HUES6 (cell line): Measurements from ENCODE around the gene NLRP6.
"Not testable (repeated sequence)": the region's sequence is repeated elsewhere in the genome, so short reads cannot be mapped to it uniquely, and the experiment has no call there.

ENCODE experiments used
- H3K27ac ChIP-seq: 2 replicates; pipeline ENCODE4 v1.7.0; 2013; ENCODE audit warnings: low read depth, mild to moderate bottlenecking, low read length, inconsistent platforms
- H3K27me3 ChIP-seq: 2 replicates; pipeline ENCODE4 v1.6.1; 2013; ENCODE audit warnings: low read length; ENCODE audit not compliant: control insufficient read depth, insufficient read depth
- H3K36me3 ChIP-seq: 2 replicates; pipeline ENCODE4 v1.6.1; 2013; ENCODE audit warnings: low read length; ENCODE audit not compliant: control insufficient read depth, insufficient read depth
- H3K4me1 ChIP-seq: 2 replicates; pipeline ENCODE4 v1.6.1; 2013; ENCODE audit warnings: low read length; ENCODE audit not compliant: control insufficient read depth, insufficient read depth
- H3K4me3 ChIP-seq: 2 replicates; pipeline ENCODE4 v1.5.1; 2013; ENCODE audit warnings: low read depth, low read length
- H3K9ac ChIP-seq: one replicate; pipeline ENCODE4 v1.6.1; 2013; ENCODE audit warnings: mild to moderate bottlenecking, low read length
- H3K9me3 ChIP-seq: 2 replicates; pipeline ENCODE4 v1.6.1; 2013; ENCODE audit warnings: low read depth, low read length; ENCODE audit not compliant: control insufficient read depth, insufficient read depth

NLRP6 gene

DNA sequence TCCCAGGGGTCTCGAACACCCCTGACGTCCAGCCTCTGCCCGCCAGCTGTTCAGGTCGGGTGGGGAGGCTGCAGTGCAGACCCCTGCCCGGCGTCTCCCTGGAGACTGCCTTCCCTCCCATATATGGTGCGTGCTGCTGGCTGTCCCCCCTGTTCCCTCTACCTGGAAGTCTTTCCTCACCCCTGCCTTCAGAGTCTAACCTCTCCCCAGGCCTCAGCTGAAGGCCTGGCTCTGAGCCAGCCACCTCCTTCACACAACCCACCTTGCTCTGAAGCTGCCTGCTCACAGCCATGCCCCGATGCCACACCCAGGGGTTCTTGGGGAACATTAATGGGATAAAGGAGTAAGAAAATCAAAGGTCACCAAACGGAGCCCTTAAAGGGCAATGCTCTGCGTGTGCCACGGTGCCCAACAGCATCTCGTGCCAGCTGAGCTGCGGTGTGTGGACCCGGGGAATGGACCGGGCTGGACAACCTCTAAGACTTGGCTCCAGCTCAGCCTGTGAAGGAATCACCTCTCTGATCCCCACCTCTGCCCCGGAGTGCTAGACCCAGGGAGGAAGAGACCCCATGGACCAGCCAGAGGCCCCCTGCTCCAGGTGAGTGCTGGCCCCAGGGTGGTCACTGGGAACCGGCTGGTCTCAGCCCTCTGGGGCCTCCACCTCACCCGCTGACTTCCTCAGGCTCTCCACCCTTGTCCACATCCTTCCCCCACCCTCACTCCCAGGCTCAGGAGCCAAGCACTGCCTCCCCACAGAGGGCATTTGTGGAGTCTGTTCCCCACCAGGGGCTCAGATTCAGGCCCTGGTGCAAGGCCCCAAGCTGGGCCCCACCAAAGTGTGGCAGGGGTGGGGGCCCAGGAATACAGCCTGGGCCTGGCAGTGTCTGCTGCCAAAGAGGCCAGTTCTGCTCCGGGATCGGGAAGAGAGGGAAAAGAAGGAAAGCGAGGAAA lies at the start of gene NLRP6:
Gene NLRP6, plus strand, starts transcription at position 407 of the 951 bp plus-strand sequence. Its CDS starts 163 bp downstream, at position 570.
- H3K27ac ChIP-seq, result no peak within 1 kb of the TSS
- H3K4me3 ChIP-seq, result peak within 1 kb of the TSS; percentile 46; the same call in 1 of the 2 replicates
- no peaks in the 10 kb centered on the region for H3K9me3 ChIP-seq
- H3K36me3 ChIP-seq, result no peaks in the 10 kb centered on the region
- no peak within 1 kb of the TSS for H3K9ac ChIP-seq
- peaks cover 56% of the 10 kb centered on the region for H3K27me3 ChIP-seq
- H3K4me1 ChIP-seq, result no peaks in the 10 kb centered on the region

DNA sequence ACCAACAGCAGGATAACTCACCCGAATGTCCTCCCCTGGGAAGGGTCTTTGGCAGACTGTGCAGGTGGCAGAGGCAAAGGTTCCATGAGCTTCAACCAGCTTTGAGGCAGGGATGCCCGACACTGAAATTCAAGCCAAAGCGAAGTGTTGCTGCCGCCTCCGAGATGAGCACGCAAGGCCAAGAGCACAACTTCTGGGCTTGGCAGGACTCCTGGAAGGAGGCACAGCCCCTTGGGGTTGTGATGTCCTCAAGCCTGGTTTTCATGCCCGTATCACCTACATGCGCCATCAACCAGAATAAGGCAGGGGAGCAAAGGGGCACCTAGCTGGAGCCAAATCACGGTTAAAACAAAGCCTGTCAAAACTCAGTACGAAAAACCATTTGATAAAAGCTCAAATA lies 47.8 kb upstream of the NLRP6 start:
- Histone ChIP-seq H3K4me1 (0 out of 2 replicates have a peak, but pooled peaks cover 2% of the 10 kb centered on the region), H3K9me3 (no peaks in the 10 kb centered on the region), H3K27ac (no peak overlapping the region), H3K36me3 (peaks cover 8% of the 10 kb centered on the region; the same call in 1 of the 2 replicates), H3K4me3 (no peak overlapping the region), H3K9ac (no peak overlapping the region), H3K27me3 (no peaks in the 10 kb centered on the region)

DNA sequence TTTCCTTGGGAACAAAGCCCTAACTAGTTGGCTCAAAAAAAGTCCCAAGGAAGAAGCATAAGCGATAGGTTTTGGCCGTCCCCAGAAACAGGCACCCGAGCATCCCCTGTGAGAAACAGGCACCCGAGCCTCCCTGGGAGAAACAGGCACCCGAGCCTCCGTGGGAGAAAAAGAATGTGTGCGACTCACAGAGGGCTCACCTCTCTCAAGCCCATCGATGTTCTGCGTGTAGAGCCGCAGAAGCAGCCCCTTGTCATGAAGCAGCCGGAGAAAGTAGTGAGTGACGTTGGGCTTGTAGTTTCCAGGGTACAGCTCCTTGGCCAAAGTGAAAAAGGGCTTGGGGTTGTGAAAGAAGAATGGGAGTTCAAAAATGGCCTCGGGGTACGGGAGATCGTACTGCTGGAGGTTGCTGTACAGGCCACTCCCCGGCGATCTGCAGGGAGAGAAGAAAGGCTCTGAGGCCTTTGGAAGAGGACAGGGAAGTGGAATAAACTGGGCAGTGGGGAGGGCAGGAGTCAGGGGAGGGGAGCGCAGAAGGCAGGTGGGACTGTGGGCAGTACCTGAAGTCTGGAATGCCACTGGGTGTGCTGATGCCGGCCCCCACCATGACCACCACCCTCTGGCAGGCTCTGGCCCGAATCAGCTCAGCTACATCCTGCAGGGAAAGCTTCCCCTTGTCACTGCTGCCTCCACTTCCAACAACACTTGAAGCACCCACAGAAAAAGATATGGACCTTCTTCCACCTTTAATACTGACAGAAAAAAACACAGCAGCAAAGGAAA lies 45.2 kb upstream of the NLRP6 start:
- H3K36me3 ChIP-seq, result peaks cover 8% of the 10 kb centered on the region; the same call in 1 of the 2 replicates
- no peak overlapping the region for H3K9ac ChIP-seq
- no peaks in the 10 kb centered on the region for H3K9me3 ChIP-seq
- no peaks in the 10 kb centered on the region for H3K27me3 ChIP-seq
- H3K4me1 ChIP-seq, result peaks cover 9% of the 10 kb centered on the region; the same call in 1 of the 2 replicates
- no peak overlapping the region for H3K4me3 ChIP-seq
- no peak overlapping the region for H3K27ac ChIP-seq

DNA sequence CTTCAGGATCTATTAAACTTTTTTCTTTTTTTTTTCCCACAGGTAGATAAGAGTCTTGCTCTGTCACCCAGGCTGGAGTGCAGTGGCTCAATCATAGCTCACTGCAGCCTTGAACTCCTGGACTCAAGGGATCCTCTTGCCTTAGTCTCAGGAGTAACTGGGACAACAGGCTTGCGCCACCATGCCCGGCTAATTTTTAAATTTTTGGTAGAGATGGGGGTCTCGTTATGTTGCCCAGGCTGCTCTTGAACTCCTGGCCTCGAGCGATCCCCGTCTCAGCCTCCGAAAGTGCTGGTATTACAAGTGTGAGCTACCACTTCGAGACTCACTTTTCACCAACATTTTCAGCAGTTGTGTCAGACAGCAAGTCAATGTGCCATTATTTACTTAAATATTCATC lies 43.0 kb upstream of the NLRP6 start:
- peak overlapping the region; percentile 94 for H3K9ac ChIP-seq
- H3K4me1 ChIP-seq, result peaks cover 12% of the 10 kb centered on the region; the same call in 1 of the 2 replicates
- peaks cover 21% of the 10 kb centered on the region for H3K36me3 ChIP-seq
- H3K27me3 ChIP-seq, result no peaks in the 10 kb centered on the region
- H3K27ac ChIP-seq, result no peak overlapping the region
- H3K9me3 ChIP-seq, result no peaks in the 10 kb centered on the region
- H3K4me3 ChIP-seq, result peak overlapping the region; percentile 94

DNA sequence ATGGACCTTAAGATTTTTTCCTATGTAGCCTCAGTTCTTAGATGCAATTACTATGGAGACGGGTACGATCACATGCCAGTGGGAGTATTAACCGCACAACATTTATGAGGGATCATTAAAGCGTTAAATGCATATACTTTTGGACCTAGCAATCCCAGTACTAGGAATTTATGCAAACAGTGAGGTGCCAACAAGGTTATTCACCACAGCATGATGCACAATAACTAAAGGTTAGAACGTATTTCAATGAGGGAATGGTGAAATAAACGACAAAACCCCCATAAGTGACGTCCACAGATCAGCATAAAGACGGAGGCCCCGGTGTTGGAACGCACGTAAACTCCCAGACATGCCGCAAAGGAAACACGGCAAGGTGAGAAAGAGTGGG lies 42.6 kb upstream of the NLRP6 start:
- no peak overlapping the region; the same call in 1 of the 2 replicates for H3K27ac ChIP-seq
- H3K9me3 ChIP-seq, result no peaks in the 10 kb centered on the region
- H3K27me3 ChIP-seq, result no peaks in the 10 kb centered on the region
- peaks cover 21% of the 10 kb centered on the region for H3K36me3 ChIP-seq
- peaks cover 12% of the 10 kb centered on the region; the same call in 1 of the 2 replicates for H3K4me1 ChIP-seq
- peak overlapping the region; percentile 94 for H3K9ac ChIP-seq
- H3K4me3 ChIP-seq, result peak overlapping the region; percentile 94

DNA sequence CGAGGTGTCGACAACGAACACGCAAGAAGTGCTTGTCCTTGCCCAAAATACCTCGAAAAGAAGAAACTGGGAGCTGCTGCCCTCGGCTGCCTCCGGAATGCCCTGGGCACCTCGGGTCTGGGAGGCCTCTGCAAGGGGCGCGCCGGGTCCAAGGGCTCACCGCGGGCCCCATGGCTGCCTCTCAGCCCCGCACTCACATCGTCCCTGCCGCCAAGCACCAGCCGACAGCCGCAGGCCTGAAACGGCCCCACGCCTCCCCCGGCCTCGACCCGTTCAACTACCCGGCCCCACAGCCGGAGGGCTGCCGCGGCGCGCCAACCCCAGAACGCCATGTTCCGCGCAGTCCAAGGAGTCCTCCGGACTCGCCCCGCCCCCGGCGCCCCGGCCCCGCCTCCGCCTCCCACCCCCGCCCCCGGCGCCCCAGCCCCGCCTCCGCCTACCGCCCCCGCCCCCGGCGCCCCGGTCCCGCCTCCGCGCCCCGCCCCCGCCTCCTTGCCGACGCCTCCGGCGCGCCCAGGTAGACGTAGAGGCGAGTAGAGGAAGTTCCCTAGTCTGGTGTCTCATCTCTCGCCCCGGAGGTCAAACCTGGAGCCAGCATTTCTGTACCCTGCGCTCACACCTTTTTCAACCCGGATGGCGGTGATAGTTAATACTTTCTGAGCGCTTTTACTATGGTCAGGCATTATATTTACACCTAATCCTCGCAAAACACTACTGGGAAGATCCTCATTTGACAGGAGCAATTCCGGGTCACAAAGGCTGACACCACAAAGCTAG lies 42.0 kb upstream of the NLRP6 start, which contains the start of gene SIRT3:
Gene SIRT3, minus strand, starts transcription at position 346 of the 777 bp plus-strand sequence. Its CDS starts 14 bp downstream, at position 332.
- Histone ChIP-seq H3K36me3 (peaks cover 26% of the 10 kb centered on the region), H3K27ac (peak within 1 kb of the TSS; percentile 69; the same call in 1 of the 2 replicates), H3K27me3 (no peaks in the 10 kb centered on the region), H3K9ac (peak within 1 kb of the TSS; percentile 94), H3K4me3 (peak within 1 kb of the TSS; percentile 95), H3K4me1 (peaks cover 12% of the 10 kb centered on the region; the same call in 1 of the 2 replicates), H3K9me3 (no peaks in the 10 kb centered on the region)

DNA sequence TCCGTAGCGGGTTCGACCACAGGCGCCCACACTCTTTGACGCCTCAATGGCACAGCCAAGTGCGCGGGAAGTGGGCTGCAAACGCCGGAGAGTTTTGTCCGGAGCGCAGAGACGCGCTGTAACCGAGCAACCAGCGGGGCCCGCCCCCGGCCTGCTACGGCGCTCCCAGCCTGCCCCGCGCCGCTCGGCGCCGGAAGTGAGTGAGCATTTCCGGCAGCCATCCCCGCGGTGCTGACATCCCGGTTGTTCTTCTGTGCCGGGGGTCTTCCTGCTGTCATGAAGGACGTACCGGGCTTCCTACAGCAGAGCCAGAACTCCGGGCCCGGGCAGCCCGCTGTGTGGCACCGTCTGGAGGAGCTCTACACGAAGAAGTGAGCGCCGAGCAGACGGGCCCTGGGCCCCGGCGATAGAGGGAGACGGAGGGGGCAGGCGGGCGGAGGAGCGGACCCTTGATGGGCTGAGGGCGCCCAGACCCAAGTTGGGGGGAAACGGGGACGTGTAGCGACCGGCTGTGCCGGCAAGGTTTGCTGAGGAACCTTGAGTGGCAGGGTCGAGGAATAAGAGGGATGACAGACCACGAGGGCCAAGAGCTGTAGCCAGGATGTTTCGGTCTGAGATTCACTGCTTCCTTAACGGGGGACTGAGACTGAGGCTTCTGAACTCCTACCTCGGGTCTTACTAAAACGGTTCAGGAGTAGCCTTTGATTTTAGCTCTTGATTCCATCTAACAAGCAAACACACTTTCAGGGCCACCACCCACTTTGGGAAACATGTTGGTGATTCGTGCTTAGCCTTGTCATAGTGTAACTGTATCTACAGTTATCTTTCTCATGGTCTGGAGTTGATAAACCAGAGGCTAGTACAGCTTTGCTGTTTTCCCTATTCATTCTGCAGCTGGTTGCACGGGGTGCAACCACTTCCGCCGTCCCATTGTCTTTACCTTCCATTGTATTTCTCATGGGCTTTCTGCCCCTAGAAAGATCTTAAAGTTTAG lies 41.1 kb upstream of the NLRP6 start, which contains the start of gene PSMD13:
Gene PSMD13, plus strand, starts transcription at position 203 of the 994 bp plus-strand sequence. Its CDS starts 74 bp downstream, at position 277.
- peak within 1 kb of the TSS; percentile 69; the same call in 1 of the 2 replicates for H3K27ac ChIP-seq
- H3K4me1 ChIP-seq, result peaks cover 12% of the 10 kb centered on the region; the same call in 1 of the 2 replicates
- peaks cover 35% of the 10 kb centered on the region for H3K36me3 ChIP-seq
- H3K27me3 ChIP-seq, result no peaks in the 10 kb centered on the region
- peak within 1 kb of the TSS; percentile 95 for H3K4me3 ChIP-seq
- H3K9ac ChIP-seq, result peak within 1 kb of the TSS; percentile 94
- no peaks in the 10 kb centered on the region for H3K9me3 ChIP-seq

DNA sequence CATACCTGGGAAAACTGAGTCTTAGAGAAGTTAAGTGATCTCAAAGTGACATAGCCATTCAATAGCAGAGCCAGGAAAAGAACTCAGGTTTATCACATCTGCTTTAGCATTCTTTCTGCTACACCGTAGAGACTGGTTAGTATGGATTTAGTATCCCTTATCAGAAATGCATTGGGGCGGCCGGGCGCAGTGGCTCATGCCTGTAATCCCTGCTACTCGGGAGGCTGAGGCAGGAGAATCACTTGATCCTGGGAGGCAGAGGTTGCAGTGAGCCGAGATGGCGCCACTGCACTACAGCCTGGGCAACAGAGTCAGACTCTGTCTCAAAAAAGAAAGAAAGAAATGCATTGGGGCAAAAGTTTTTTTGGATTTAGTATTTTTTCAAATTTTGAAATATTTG lies 39.9 kb upstream of the NLRP6 start:
- H3K4me1 ChIP-seq, result peaks cover 12% of the 10 kb centered on the region; the same call in 1 of the 2 replicates
- H3K9ac ChIP-seq, H3K27ac ChIP-seq, H3K9me3 ChIP-seq, H3K27me3 ChIP-seq: not testable (repeated sequence)
- H3K4me3 ChIP-seq, result peak overlapping the region; percentile 95; the same call in 1 of the 2 replicates
- H3K36me3 ChIP-seq, result peaks cover 43% of the 10 kb centered on the region

DNA sequence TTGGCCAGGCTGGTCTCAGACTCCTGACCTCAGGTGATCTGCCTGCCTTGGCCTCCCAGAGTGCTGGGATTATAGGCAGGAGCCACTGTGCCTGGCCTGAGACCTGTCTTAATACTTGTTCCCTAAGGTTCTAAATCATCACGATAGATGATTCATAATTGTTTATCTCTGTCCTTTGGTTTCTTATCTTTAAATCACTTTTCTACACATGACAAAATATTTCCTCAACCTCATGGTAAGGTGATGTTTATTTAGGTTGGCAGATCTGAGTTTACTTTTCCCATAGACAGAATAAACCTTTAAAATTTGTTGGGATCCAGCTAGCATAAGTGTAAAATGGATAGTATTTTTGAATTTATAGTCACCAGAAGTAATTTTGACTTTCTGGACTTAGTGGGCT lies 37.9 kb upstream of the NLRP6 start:
- Histone ChIP-seq H3K27me3 (no peaks in the 10 kb centered on the region), H3K27ac (no peak overlapping the region), H3K9ac (no peak overlapping the region), H3K4me1 (peaks cover 12% of the 10 kb centered on the region; the same call in 1 of the 2 replicates), H3K36me3 (peaks cover 63% of the 10 kb centered on the region), H3K9me3 (no peaks in the 10 kb centered on the region), H3K4me3 (no peak overlapping the region)
